B cell (primary cell): ENCODE data around the gene ATPAF1. TPM values are rescaled to one million over a fixed set of nuclear protein-coding genes. Genes with fewer than 3 reads are reported as not detected.

Experiments
- ATAC-seq: fragments of 200-7000 bp; cut with Tn5 transposase; one replicate; pipeline ENCODE4 v1.10.0; 2021; ENCODE audit warnings: low read depth, mild to moderate bottlenecking, moderate number of reproducible peaks, moderate library complexity
- CTCF ChIA-PET: fragments of 350-600 bp; sonication (Branson Sonifier 250); formaldehyde crosslinking; loops from one replicate; lab custom pipeline; 2021; ENCODE audit warnings: antibody characterized with exemption, inconsistent platforms; lab: Charles Lee
- POLR2A ChIA-PET: fragments of 350-600 bp; sonication (Branson Sonifier 250); formaldehyde crosslinking; loops from one replicate; lab custom pipeline; 2021; ENCODE audit warnings: antibody characterized with exemption; lab: Charles Lee
- DNase-seq: peaks from one replicate; pipeline ENCODE4 v3.0.0; 2013
- H2AFZ ChIP-seq: 2 replicates; pipeline ENCODE4 v1.6.1; 2012; ENCODE audit warnings: mild to moderate bottlenecking, low read depth, low read length; ENCODE audit not compliant: insufficient read depth, poor library complexity, severe bottlenecking
- H3K27ac ChIP-seq, 2 donors: 1 replicate in 1 of 2; 2 replicates in 1 of 2; pipeline ENCODE4 v1.5.1; 2012 to 2013; ENCODE audit warnings: low read length in 2 of 2, mild to moderate bottlenecking in 2 of 2, moderate library complexity in 1 of 2
- H3K27me3 ChIP-seq, 4 experiments: fragments of 200-600 bp in 1 of 4; sonication (generic) in 1 of 4; replicated peaks in 1 of 4; 1 replicate in 2 of 4; 2 replicates in 2 of 4; pipeline versions ENCODE4 v1.6.1 to v1.7.0; 2013 to 2016; ENCODE audit warnings: low read length in 3 of 4, mild to moderate bottlenecking in 2 of 4, mixed read lengths in 1 of 4, moderate library complexity in 1 of 4; ENCODE audit not compliant: insufficient read depth in 4 of 4, control insufficient read depth in 3 of 4; ENCODE audit errors: control extremely low read depth in 1 of 4
- H3K36me3 ChIP-seq, 2 experiments: replicated peaks in 1 of 2; 1 replicate in 1 of 2; 2 replicates in 1 of 2; pipeline versions ENCODE4 v1.6.1 to v1.7.1; 2013; ENCODE audit warnings: low read length in 1 of 2; ENCODE audit not compliant: insufficient read depth in 2 of 2, control insufficient read depth in 1 of 2; ENCODE audit errors: control extremely low read depth in 1 of 2, extremely low read depth in 1 of 2
- H3K4me1 ChIP-seq, 2 donors: fragments of 200-600 bp in 1 of 2; sonication (generic) in 1 of 2; 1 replicate in 1 of 2; 2 replicates in 1 of 2; pipeline versions ENCODE4 v1.5.1 to v1.6.1; 2013 to 2017; ENCODE audit warnings: low read length in 2 of 2; ENCODE audit not compliant: control insufficient read depth in 2 of 2, insufficient read depth in 2 of 2
- H3K4me2 ChIP-seq: replicated peaks from 2 replicates; pipeline ENCODE3; 2012; ENCODE audit warnings: mild to moderate bottlenecking, low read depth, low read length; ENCODE audit not compliant: poor library complexity, severe bottlenecking
- H3K4me3 ChIP-seq, 5 experiments: fragments of 200-600 bp in 1 of 5; sonication (generic) in 1 of 5; 1 replicate in 3 of 5; 2 replicates in 2 of 5; pipeline versions ENCODE4 v1.5.1 to v1.7.0; 2011 to 2016; ENCODE audit warnings: low read length in 4 of 5, mild to moderate bottlenecking in 4 of 5, low read depth in 2 of 5, control low read depth in 1 of 5, moderate library complexity in 1 of 5; ENCODE audit not compliant: insufficient read depth in 1 of 5; ENCODE audit errors: control extremely low read depth in 1 of 5, extremely low read depth in 1 of 5
- H3K79me2 ChIP-seq: fragments of 200-600 bp; sonication (generic); one replicate; pipeline ENCODE4 v1.6.0; 2016; ENCODE audit warnings: low read length; ENCODE audit not compliant: control insufficient read depth, insufficient read depth
- H3K9ac ChIP-seq: fragments of 200-600 bp; sonication (generic); 2 replicates; pipeline ENCODE4 v1.6.1; 2017; ENCODE audit warnings: mild to moderate bottlenecking, low read length, moderate library complexity
- H3K9me3 ChIP-seq, 3 donors: one replicate each; pipeline versions ENCODE4 v1.6.1 to v1.7.1; 2013; ENCODE audit warnings: low read length in 2 of 3; ENCODE audit not compliant: control insufficient read depth in 2 of 3, insufficient read depth in 1 of 3; ENCODE audit errors: control extremely low read depth in 1 of 3
- H4K20me1 ChIP-seq: 2 replicates; pipeline ENCODE4 v1.6.0; 2012; ENCODE audit warnings: mild to moderate bottlenecking, low read length; ENCODE audit not compliant: insufficient read depth, control insufficient read depth, poor library complexity, severe bottlenecking
- H3K27ac Mint-ChIP-seq: one replicate; pipeline ENCODE4 v1.8.0; 2021; ENCODE audit warnings: mixed read lengths
- H3K27me3 Mint-ChIP-seq: one replicate; pipeline ENCODE4 v1.8.0; 2021; ENCODE audit warnings: mixed read lengths
- H3K4me1 Mint-ChIP-seq: one replicate; pipeline ENCODE4 v1.8.0; 2021; ENCODE audit warnings: mixed read lengths
- H3K4me3 Mint-ChIP-seq: one replicate; pipeline ENCODE4 v1.8.0; 2021; ENCODE audit warnings: mixed read lengths
- H3K9me3 Mint-ChIP-seq: one replicate; pipeline ENCODE4 v1.8.0; 2022; ENCODE audit warnings: mixed read lengths; ENCODE audit not compliant: insufficient read depth
- CTCF ChIP-seq: fragments of 200-600 bp; IDR thresholded peaks from one replicate; pipeline ENCODE4 v1.8.0; 2022; ENCODE audit warnings: antibody characterized with exemption, mild to moderate bottlenecking
- EZH2 ChIP-seq: IDR thresholded peaks from 2 replicates; pipeline ENCODE4 v1.6.1; 2012; ENCODE audit warnings: borderline replicate concordance, low read depth, mild to moderate bottlenecking, moderate library complexity, low read length; ENCODE audit not compliant: insufficient read depth, poor library complexity, severe bottlenecking
- WGBS: methylation state at CpG from one replicate; pipeline ENCODE4 v1.1.5; 2013; ENCODE audit warnings: missing lambda C conversion rate; ENCODE audit not compliant: insufficient coverage; 5-methylcytosine and 5-hydroxymethylcytosine counted together
- intact Hi-C: fragments of 100-400 bp; cut with micrococcal nuclease; formaldehyde crosslinking; loops from one replicate; pipeline ENCODE4 v1.10.0; 2022
- polyA plus RNA-seq: library from polyadenylated mRNA; depleted of rRNA; stranded (reverse); fragments of >200 nt; gene quantifications from 2 replicates; pipeline ENCODE4 v1.2.3, GENCODE V29; 2012
- total RNA-seq, 2 donors: library from RNA; stranded (reverse); fragments of 120-200 nt in 1 of 2; gene quantifications; 1 replicate in 1 of 2; 2 replicates in 1 of 2; pipeline versions ENCODE4 v1.2.3 to v1.2.4, GENCODE V29; 2013 to 2022

Gene ATPAF1
- total and polyA plus RNA-seq, 2 donors (not counting 1 experiment from before 2014, with no cell fraction given): 18.3 to 22.0 TPM

GRCh38 chr1:46689897-46690296, 21.7 kb upstream of the ATPAF1 start:
- H3K27ac Mint-ChIP-seq: no peak overlapping the region
- peaks cover 3% of the 10 kb centered on the region for H3K79me2 ChIP-seq

DNA sequence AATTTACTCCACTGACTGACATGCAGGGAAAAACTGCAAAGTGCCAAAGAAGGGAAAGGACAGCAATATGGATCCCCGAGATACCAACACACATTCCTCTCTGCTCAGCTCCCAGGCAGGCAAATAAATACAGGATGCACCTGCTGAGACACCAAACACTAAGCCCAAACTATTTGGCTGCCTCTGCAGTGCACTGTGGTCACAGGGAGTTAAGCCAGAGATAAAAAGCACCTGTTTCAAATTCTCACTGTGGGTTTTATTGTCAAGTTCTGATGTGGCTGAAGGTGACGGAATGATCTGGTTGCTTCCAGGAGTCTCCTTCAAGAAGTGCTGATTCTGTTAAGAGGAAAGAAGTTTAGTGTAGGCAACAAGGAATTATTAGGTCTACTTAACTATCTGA, 21.2 kb upstream of the ATPAF1 start:
- WGBS: 50% methylated on average over 2 of the region's 2 CpGs
- Histone ChIP-seq H3K9me3 (no peaks in the 10 kb centered on the region), H3K27me3 (no peaks in the 10 kb centered on the region), H3K9ac (no peak overlapping the region), H2AFZ (no peak overlapping the region), H4K20me1 (peaks cover 19% of the 10 kb centered on the region), H3K4me3 (no peak overlapping the region), H3K4me1 (no peaks in the 10 kb centered on the region), H3K36me3 (peaks cover 4 to 92% of the 10 kb centered on the region in 2 experiments), H3K79me2 (peaks cover 3% of the 10 kb centered on the region), H3K27ac (no peak overlapping the region), H3K4me2 (no peak overlapping the region)
- ChIA-PET POLR2A (no interaction called here), CTCF (no interaction called here)
- no peaks in the 10 kb centered on the region for H3K4me1 Mint-ChIP-seq
- no peak for TF ChIP-seq CTCF
- TF ChIP-seq EZH2: no peak
- no peak for DNase-seq
- H3K9me3 Mint-ChIP-seq: no peaks in the 10 kb centered on the region
- intact Hi-C loops: no loop called here
- H3K27ac Mint-ChIP-seq: no peak overlapping the region
- no peak for ATAC-seq
- no peak overlapping the region for H3K4me3 Mint-ChIP-seq
- H3K27me3 Mint-ChIP-seq: no peaks in the 10 kb centered on the region

More at GRCh38 chr1:46689897-46690296, 21.7 kb upstream of the ATPAF1 start:
- intact Hi-C loops: no loop called here
- Histone ChIP-seq H3K9ac (no peak overlapping the region), H3K9me3 (no peaks in the 10 kb centered on the region), H3K27me3 (no peaks in the 10 kb centered on the region), H4K20me1 (peaks cover 19% of the 10 kb centered on the region), H3K4me2 (no peak overlapping the region), H3K4me1 (no peaks in the 10 kb centered on the region), H3K4me3 (no peak overlapping the region), H2AFZ (no peak overlapping the region), H3K27ac (no peak overlapping the region), H3K36me3 (peaks cover 4 to 87% of the 10 kb centered on the region in 2 experiments)
- Mint-ChIP-seq H3K4me1 (no peaks in the 10 kb centered on the region), H3K9me3 (no peaks in the 10 kb centered on the region), H3K4me3 (no peak overlapping the region), H3K27me3 (no peaks in the 10 kb centered on the region)
- ChIA-PET CTCF (no interaction called here), POLR2A (no interaction called here)
- WGBS: 75% methylated on average over 1 of the region's 1 CpG
- ATAC-seq: no peak
- no peak for DNase-seq
- TF ChIP-seq CTCF (no peak), EZH2 (no peak)
